AG08396 (cell line): ENCODE data around the gene MYO18A.
"Not testable (repeated sequence)": the region's sequence is repeated elsewhere in the genome, so short reads cannot be mapped to it uniquely, and the experiment has no call there.

Source experiments
- DNase-seq: peaks from one replicate; pipeline ENCODE4 v3.0.0; 2012; ENCODE audit warnings: low spot score, mixed read lengths

Gene MYO18A

DNA sequence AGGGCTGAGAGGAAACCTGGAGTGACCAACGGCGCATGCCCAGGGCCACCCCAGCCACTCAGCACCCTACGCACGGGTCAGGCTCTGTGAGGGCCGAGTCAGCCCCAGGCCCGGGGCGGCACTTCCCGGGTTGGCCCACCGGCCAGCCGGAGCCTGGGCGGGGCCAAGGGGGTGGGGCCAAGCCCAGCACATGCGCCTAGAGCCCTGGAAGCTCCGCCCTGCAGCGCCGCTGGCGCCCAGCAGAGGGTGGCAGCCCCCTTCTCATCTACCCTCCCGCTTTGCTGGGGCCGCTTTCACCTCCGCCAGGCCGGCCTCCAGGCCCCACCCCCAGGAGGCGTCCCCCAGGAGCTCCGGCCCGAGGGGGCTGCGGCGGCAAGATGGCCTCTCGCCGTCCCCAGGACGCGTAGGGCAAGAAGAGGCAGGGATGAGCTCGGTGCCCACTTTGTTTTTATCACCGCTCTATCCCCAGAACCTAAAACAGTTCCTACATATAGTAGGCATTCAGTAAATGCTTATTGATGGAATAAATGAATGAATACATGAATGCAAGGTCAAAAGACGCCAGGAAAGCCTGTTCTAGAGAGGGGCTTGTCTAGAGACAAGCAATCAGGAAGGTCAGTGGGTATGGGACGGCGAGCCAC lies 31.3 kb downstream of the MYO18A start:
- peak; percentile 95 for DNase-seq

DNA sequence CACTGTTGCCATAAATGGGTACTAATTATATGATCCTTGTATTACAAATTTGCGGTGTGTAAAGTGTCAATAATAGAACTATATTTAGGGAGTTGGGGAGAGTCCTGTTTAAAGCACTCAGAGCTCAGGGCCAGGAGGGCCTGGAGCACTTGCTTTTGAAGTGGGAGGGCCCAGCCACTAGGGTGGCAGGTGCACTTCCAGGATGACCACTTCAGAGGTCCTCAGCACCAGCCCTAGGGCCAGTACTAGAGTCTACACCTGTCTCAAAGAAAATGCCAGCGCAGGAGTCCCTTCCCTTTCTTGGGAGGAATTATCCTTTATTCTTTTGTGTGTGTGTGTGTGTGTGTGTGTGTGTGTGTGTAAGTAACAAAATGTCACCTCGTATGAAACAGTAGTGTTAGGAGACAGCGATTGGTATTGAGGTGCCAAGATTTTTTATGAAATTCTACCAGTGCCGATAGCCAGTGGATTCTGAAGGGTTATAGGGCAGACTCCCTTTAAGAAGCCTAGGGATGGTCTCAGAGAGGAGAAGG lies 31.9 kb downstream of the MYO18A start:
- no peak for DNase-seq

DNA sequence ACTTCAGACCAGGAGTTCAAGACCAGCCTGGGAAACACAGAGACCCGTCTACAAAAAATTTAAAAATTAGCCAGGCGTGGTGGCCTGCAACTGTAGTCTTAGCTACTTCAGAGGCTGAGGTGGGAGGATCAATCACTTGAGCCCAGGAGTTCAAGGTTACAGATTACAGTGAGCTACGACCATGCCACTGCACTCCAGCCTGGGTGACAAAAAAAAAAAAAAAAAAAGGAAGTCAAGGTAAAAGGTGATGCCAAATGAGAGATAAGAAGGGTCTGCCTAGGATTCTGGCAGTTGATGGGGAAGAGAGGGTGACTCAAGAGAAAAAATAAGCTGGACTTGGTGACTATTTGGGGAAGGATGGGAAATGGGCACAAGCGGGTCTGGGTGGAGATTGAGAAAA lies 32.5 kb downstream of the MYO18A start:
- DNase-seq, result no peak

DNA sequence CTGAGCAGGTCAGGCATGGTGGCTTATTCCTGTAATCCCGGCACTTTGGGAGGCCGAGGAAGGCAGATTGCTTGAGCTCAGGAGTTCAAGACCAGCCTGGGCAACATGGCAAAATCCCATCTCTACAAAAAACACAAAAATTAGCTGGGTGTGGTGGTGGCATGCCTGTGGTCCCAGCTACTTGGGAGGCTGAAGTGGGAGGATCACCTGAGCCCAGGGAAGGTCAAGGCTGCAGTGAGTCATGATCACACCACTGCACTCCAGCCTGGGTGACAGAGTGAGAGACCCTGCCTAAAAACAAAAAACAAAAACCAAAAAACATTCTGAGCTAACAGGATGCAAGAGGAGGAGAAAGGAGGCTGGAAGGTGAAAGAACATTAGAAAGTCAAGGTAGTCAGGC lies 33.0 kb downstream of the MYO18A start:
- DNase-seq, result not testable (repeated sequence)

DNA sequence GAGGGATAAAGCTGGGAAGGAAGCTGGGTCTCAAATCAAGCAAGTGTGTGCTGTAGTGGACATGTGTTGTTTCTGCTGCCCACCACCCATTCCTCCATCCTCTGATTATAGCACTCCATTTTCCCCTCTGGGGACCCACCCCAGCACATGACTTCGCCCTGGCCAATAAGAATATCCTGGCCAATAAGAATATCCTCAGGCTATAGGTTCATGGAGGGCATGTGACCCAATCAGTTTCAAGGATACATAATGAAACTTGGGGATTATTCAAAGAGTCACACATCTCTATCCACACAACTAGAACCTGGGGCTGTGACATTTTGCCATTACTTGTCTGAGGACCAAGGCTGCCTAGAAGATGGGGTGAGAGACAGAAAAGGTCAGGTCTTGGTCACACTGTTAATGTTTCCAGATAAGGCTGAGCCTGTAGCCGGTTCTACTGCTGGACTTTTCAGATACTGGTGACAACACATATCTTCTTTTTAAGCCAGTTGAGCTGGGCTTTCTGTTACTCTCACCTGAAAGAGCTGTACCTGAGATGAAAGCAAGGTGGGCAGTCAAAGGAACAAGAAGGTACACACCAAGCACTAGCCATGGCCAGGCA lies 33.7 kb downstream of the MYO18A start:
- no peak for DNase-seq

- DNase-seq, result peak; percentile 65
These were observed 34.7 kb downstream of the MYO18A start for GRCh38 chr17:29145289-29146073.

GRCh38 chr17:29143894-29144293 lies 36.3 kb downstream of the MYO18A start:
- no peak for DNase-seq

DNA sequence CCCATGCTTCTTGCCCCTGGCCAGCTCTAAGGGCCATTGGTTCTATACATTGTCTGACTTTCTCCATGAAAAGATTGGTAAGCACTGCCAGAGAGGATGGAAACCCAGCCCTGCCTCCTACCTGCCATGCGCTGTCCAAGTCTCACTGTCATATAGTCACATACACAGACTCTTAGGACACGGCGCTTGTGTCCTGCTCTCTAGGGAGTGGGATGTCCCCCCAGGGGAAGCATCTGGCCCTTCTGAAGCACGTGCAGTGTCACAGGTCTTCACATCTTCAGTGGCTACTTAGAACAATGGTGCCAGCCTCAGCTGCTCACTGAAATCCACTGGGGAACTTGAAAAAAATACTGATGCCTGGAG lies 38.7 kb downstream of the MYO18A start:
- no peak for DNase-seq

GRCh38 chr17:29140631-29141513 lies 39.3 kb downstream of the MYO18A start:
- DNase-seq, result no peak

- peak; percentile 82 for DNase-seq
These were observed 40.1 kb downstream of the MYO18A start for GRCh38 chr17:29140051-29140621.

DNA sequence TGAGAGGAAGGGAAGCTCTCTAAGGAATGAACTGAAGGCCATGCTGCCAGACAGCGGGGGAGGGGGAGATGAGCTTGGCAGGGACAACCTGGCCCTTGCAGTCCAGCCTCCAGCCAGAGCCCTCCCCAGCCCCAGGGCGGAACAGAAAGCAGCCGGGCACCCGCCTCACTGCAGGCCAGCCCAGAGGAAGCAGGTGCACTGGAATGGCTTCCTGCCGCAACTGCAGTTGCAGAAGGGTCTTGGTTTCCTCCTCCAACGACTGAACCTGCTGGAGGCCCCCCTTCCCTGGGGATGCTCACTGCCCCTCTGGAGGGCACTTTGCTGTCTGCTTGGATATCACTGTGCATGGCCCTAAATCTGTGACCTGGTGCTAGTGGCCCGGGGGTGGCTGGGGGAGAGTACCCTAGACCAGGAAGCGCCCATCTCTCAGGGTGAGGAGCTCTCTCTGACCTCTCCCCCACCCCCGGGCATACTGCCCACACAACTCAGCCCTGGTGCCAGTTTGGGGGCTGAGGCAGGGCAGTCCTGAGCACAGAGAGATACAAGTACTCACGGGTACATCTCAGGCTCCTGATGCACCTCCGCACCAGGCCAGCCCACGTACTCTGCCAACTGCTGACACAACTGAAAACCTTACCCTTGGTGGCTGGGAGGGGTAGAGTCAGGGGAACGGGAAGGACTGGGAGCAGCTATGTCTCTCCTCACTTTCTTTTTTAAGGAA lies 41.1 kb downstream of the MYO18A start:
- DNase-seq, result no peak

GRCh38 chr17:29138184-29138955 lies 41.8 kb downstream of the MYO18A start:
- no peak for DNase-seq

DNA sequence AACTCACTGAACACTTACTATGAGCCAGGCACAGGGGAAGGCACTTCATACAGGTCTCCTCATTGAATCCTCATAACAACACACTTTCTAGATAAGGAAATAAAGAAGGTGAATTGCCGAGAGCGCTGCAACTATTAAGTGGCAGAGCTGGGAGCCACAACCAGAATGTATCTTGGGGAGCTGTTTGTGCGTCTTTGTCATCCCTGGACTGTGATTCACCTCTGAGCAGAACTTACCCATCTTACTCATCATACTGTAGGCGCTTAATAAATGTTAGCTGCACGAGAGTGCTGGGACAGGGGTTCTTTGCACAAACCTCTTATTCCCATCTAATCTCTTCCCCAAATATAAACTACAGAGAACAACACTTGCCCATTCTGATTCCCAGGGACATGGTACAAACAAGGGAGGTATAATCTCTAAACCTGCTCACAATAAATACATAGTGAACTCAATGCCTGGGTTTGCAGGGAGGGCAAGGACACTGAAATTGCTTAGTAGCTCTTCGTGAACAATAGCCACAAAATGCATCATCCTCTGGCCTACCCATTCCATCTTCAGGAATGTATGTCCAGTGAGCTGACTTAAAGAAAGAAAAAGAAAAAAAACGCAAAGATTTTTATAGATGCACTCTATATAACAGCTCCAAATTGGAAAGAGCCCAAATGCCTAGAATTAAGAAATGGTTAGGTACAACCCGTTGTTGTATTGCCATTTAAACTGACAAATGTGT lies 43.0 kb downstream of the MYO18A start:
- no peak for DNase-seq

DNA sequence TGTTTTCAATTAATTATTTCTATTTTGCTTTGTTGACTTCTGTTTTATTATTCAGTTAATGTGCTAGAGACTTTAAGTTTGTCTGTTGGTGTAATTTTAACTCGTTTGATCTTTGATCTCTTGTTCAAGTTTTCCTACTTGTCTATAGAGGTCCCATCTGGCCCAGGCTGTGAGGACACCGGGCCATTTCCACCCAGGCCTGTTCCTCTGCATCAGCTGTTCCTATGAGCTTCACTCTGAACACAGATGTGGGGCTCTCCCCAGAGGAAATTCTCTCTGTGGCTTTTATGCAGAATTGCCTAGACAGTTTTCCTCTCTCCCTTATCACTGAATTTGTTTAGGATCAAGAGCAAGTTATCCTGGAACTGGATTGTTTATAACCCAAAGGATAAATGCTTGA lies 44.7 kb downstream of the MYO18A start:
- DNase-seq, result no peak

DNA sequence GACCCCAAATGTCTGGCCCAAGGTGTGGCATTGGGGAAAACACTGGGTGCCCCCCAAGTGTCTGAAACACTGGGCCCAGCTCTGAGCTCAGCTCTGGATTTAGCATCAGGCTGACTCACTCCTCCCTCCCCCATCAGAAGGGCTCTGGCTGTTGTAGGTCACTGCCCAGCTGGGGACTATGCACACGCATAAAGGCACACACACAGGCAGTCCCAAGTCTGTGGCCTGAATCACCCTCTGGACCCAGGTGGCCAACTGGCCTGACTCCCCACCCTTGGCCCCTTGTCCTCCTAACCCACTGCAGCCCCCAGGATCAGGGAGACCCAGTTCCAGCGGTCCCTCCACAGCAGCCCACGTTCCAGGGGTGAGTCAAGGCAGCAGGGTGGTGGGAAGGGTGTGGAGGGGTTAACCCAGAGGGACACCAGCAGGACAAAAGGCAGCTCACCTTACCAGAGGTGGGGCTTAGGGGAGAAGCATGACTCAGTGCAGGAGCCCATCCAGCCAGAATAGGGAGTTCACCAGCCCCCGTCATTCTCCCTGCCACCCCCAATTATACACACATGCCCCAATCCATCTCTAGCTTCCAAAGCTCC lies 47.0 kb downstream of the MYO18A start:
- peak; percentile 82 for DNase-seq

DNA sequence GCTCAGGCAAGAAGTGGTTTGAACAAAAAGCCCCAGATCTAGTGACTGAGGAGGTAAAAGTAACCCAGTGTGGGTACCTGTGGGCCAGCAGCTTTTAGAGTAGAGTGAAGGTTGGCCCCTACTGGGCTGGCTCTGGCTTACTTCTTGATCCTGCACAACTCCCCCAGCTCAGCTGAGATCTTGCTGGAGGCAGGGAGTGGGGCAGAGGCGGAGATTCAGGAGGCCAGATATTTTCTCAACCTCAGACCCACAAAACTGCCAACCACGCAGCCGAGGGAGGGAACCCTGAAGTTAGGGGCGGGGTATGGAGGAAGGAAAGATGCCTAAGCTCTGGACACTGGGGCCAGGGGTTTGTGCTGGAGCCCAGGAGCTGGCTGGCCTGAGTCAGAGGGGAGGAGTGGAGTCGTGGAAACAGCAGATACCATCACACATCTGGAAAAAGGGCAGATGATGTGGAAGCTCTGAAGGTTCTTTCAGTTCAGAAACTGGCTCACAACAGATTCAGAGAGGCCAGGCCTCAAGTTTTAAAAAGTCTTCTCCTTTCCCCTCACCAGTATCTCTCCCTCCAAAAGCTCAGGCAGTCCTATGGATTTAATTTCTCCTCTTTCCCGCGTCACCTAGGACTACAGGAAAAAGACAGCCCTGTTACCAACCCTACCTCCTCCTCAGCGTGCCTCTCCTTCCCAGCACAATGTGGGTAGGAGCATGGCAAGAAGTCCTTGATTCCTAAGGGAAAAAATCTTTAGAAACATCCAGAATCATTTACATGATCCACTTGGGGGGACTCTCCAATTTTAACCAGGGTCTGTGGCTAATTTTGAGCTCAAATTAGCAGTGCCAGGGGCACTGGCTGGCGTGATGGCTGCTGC lies 48.1 kb downstream of the MYO18A start:
- DNase-seq, result peak; percentile 87

- DNase-seq, result no peak
These were observed 50.5 kb downstream of the MYO18A start for GRCh38 chr17:29129731-29130130.

DNA sequence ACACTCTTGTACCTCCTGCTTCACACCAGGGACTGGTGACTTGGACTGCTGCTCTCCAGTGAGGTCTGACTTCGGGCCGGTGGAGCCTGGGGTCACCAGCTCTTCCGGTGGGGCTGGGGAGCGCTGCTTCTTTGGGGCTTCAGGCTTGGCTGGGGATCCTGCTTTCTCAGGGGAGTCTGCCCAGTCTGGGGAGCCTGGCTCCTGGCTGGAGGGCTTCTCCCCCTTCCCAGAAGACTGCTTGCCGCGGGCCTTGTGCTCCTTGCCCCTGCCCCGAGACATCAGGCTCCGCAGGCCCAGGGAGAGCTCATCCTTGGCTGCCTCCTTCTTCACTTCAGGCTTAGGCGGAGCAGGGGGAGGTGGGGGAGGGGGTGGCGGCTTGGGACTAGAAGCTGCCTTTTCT lies 52.4 kb downstream of the MYO18A start:
- DNase-seq, result no peak
